Naive thymus-derived CD8-positive, alpha-beta T cell (primary cell): ENCODE data around the gene FITM1. TPM values are rescaled to one million over a fixed set of nuclear protein-coding genes. Genes with fewer than 3 reads are reported as not detected.

Source experiments
- ATAC-seq, 2 donors: fragments of 150-1000 bp; cut with Tn5 transposase in 1 of 2; sonication (Bioruptor Pico), chemical (Tn5 transposase) in 1 of 2; 1 replicate in 1 of 2; 2 replicates in 1 of 2; pipeline ENCODE4 v1.10.0; 2021; ENCODE audit warnings: mild to moderate bottlenecking in 2 of 2, moderate library complexity in 2 of 2
- POLR2A ChIA-PET: fragments of 350-600 bp; sonication (Branson Sonifier 250); formaldehyde crosslinking; loops from one replicate; lab custom pipeline; 2021; ENCODE audit warnings: antibody characterized with exemption; lab: Charles Lee
- DNase-seq, 10 donors: peaks; one replicate each; pipeline versions ENCODE4 v3.0.0 to v3.0.0-alpha.2; 2020 to 2022
- H3K27ac Mint-ChIP-seq, 10 donors: one replicate each; pipeline ENCODE4 v1.8.0; 2020 to 2022; ENCODE audit warnings: mild to moderate bottlenecking in 10 of 10, mixed read lengths in 10 of 10, moderate library complexity in 4 of 10, inconsistent platforms in 1 of 10
- H3K27me3 Mint-ChIP-seq, 5 donors: one replicate each; pipeline ENCODE4 v1.8.0; 2021 to 2022; ENCODE audit warnings: mixed read lengths in 5 of 5
- H3K36me3 Mint-ChIP-seq, 3 donors: one replicate each; pipeline ENCODE4 v1.8.0; 2020 to 2022; ENCODE audit warnings: mixed read lengths in 3 of 3, mild to moderate bottlenecking in 2 of 3, inconsistent platforms in 1 of 3
- H3K4me1 Mint-ChIP-seq, 4 donors: one replicate each; pipeline ENCODE4 v1.8.0; 2021 to 2022; ENCODE audit warnings: mixed read lengths in 4 of 4
- H3K4me3 Mint-ChIP-seq, 10 donors: one replicate each; pipeline ENCODE4 v1.8.0; 2020 to 2022; ENCODE audit warnings: mild to moderate bottlenecking in 10 of 10, mixed read lengths in 10 of 10, moderate library complexity in 6 of 10, inconsistent platforms in 1 of 10
- H3K9me3 Mint-ChIP-seq, 9 donors: one replicate each; pipeline ENCODE4 v1.8.0; 2020 to 2022; ENCODE audit warnings: mixed read lengths in 9 of 9, mild to moderate bottlenecking in 3 of 9, inconsistent platforms in 1 of 9, moderate library complexity in 1 of 9
- polyA plus RNA-seq, 3 donors: library from polyadenylated mRNA; unstranded; fragments of 300-500 nt; fragmentation: Illumina TruSeq; gene quantifications; one replicate each; pipeline ENCODE4 v1.2.3, GENCODE V29; 2021
- total RNA-seq, 8 experiments: library from RNA in 2 of 8; stranded (reverse) in 2 of 8; gene quantifications; one replicate each; pipeline ENCODE4 v1.2.3 and lab custom pipeline; 2021 to 2026

Gene FITM1
- total and polyA plus RNA-seq, 5 experiments from 2014 or later: 0.52 to 2.2 (median 0.60) TPM

- H3K9me3 Mint-ChIP-seq: no peaks in the 10 kb centered on the region
- no peaks in the 10 kb centered on the region for H3K27me3 Mint-ChIP-seq
- peaks cover 0 to 19% (median 8%) of the 10 kb centered on the region in 3 donors for H3K36me3 Mint-ChIP-seq
- ATAC-seq (peak; percentile 88 to 94), DNase-seq (peak; percentile 88 to 96 (median 94))
- H3K27ac Mint-ChIP-seq: peak within 1 kb of the TSS; percentile 86 to 97 (median 94)
- peaks cover 34 to 68% (median 66%) of the 10 kb centered on the region in 4 donors for H3K4me1 Mint-ChIP-seq
- POLR2A ChIA-PET: interaction anchor here (0.7 to 9.5 kb wide), 21 partner anchors 8 to 295 kb away, joined by 3 to 177 read pairs (median 4); partner anchors contain the start of genes CHMP4A, DCAF11, GMPR2 and IRF9
- H3K4me3 Mint-ChIP-seq: peak within 1 kb of the TSS; percentile 87 to 98 (median 93)
Measured at GRCh38 chr14:24135834-24136683, 5.6 kb downstream of the FITM1 start, which contains the start of gene PSME1. Gene PSME1, plus strand, starts transcription at chr14:24136194. Its CDS starts 69 bp downstream, at chr14:24136263.

- H3K4me1 Mint-ChIP-seq: peaks cover 32 to 71% (median 65%) of the 10 kb centered on the region in 4 donors
- H3K36me3 Mint-ChIP-seq: peaks cover 0 to 19% (median 8%) of the 10 kb centered on the region in 3 donors
- ATAC-seq (no peak), DNase-seq (no peak)
- no peaks in the 10 kb centered on the region for H3K27me3 Mint-ChIP-seq
- POLR2A ChIA-PET: interaction anchor here (0.7 to 9.5 kb wide), 18 partner anchors 7 to 293 kb away, joined by 3 to 177 read pairs (median 4); partner anchors contain the start of genes CHMP4A, DCAF11, GMPR2 and IRF9
- H3K27ac Mint-ChIP-seq: peak overlapping the region; percentile 81 to 97 (median 92)
- H3K4me3 Mint-ChIP-seq: peak overlapping the region; percentile 86 to 91 (median 89)
- no peaks in the 10 kb centered on the region for H3K9me3 Mint-ChIP-seq
Measured at GRCh38 chr14:24136684-24137528, 6.4 kb downstream of the FITM1 start.

- Mint-ChIP-seq H3K36me3 (peaks cover 0 to 19% (median 8%) of the 10 kb centered on the region in 3 donors), H3K9me3 (no peaks in the 10 kb centered on the region), H3K4me1 (peaks cover 29 to 67% (median 62%) of the 10 kb centered on the region in 4 donors), H3K27me3 (no peaks in the 10 kb centered on the region), H3K4me3 (peak overlapping the region; percentile 55 to 91 (median 89)), H3K27ac (peak overlapping the region in 9 of 10 donors; percentile 57 to 93 (median 86))
- no peak for DNase-seq
- POLR2A ChIA-PET: interaction anchor here (0.5 to 9.5 kb wide), 12 partner anchors 9 to 292 kb away, joined by 3 to 177 read pairs (median 4); partner anchors contain the start of genes DCAF11, IRF9, KHNYN and NRL
- no peak for ATAC-seq
Measured at GRCh38 chr14:24137529-24138395, 7.3 kb downstream of the FITM1 start.

- peak overlapping the region; percentile 41 to 91 (median 72) for H3K4me3 Mint-ChIP-seq
Measured at GRCh38 chr14:24138396-24139271, 8.2 kb downstream of the FITM1 start.

GRCh38 chr14:24139272-24139934 is 8.9 kb downstream of the FITM1 start:
- Mint-ChIP-seq H3K36me3 (peaks cover 0 to 33% (median 8%) of the 10 kb centered on the region in 3 donors), H3K9me3 (no peaks in the 10 kb centered on the region), H3K4me1 (peaks cover 29 to 75% (median 69%) of the 10 kb centered on the region in 4 donors), H3K27me3 (no peaks in the 10 kb centered on the region), H3K4me3 (peak overlapping the region; percentile 31 to 89 (median 66)), H3K27ac (peak overlapping the region in 9 of 10 donors; percentile 18 to 86 (median 58))
- POLR2A ChIA-PET: interaction anchor here (4.1 to 9.5 kb wide), 2 partner anchors 7 to 23 kb away, joined by 64 to 177 read pairs; partner anchors contain the start of genes DCAF11, NRL, PSME2 and RNF31
- no peak for ATAC-seq
- DNase-seq: no peak

More at GRCh38 chr14:24138396-24139271, 8.2 kb downstream of the FITM1 start:
- Mint-ChIP-seq H3K27me3 (no peaks in the 10 kb centered on the region), H3K27ac (peak overlapping the region in 8 of 10 donors; percentile 38 to 87 (median 76)), H3K9me3 (no peaks in the 10 kb centered on the region), H3K4me1 (peaks cover 26 to 70% (median 64%) of the 10 kb centered on the region in 4 donors), H3K36me3 (peaks cover 0 to 25% (median 8%) of the 10 kb centered on the region in 3 donors)
- DNase-seq (no peak), ATAC-seq (no peak)
- POLR2A ChIA-PET: interaction anchor here (0.5 to 9.5 kb wide), 6 partner anchors 8 to 132 kb away, joined by 3 to 177 read pairs (median 4); partner anchors contain the start of genes DCAF11, NRL, PSME2 and RABGGTA

GRCh38 chr14:24141097-24141880 is 10.8 kb downstream of the FITM1 start, which contains the start of gene EMC9:
Gene EMC9, minus strand, starts transcription at chr14:24141591. Its CDS starts 287 bp downstream, at chr14:24141304.
- POLR2A ChIA-PET: interaction anchor here (0.6 to 2.6 kb wide), 16 partner anchors 9 to 290 kb away, joined by 3 to 33 read pairs (median 4); partner anchors contain the start of genes DCAF11, IPO4, IRF9 and NRL
- no peaks in the 10 kb centered on the region for H3K9me3 Mint-ChIP-seq

GRCh38 chr14:24143511-24143910 is 13.1 kb downstream of the FITM1 start:
- Mint-ChIP-seq H3K36me3 (peaks cover 0 to 30% (median 4%) of the 10 kb centered on the region in 3 donors), H3K27ac (peak overlapping the region in 4 of 10 donors; percentile 15 to 94 (median 50))
- POLR2A ChIA-PET: interaction anchor here (0.8 to 1.3 kb wide), 5 partner anchors 7 to 30 kb away, joined by 3 to 4 read pairs (median 3); partner anchors contain the start of genes IRF9 and PSME1

More at GRCh38 chr14:24141097-24141880, 10.8 kb downstream of the FITM1 start, which contains the start of gene EMC9:
- H3K4me1 Mint-ChIP-seq: peaks cover 31 to 88% (median 79%) of the 10 kb centered on the region in 4 donors
- H3K36me3 Mint-ChIP-seq: peaks cover 0 to 36% (median 8%) of the 10 kb centered on the region in 3 donors
- no peaks in the 10 kb centered on the region for H3K27me3 Mint-ChIP-seq
- ATAC-seq: peak; percentile 90 to 93
- peak within 1 kb of the TSS; percentile 83 to 97 (median 94) for H3K27ac Mint-ChIP-seq
- H3K4me3 Mint-ChIP-seq: peak within 1 kb of the TSS; percentile 88 to 96 (median 91)
- peak; percentile 95 to 100 (median 99) for DNase-seq

GRCh38 chr14:24144451-24144850 is 14.0 kb downstream of the FITM1 start:
- Mint-ChIP-seq H3K27ac (peak overlapping the region in 8 of 10 donors; percentile 8 to 87 (median 48)), H3K27me3 (no peaks in the 10 kb centered on the region), H3K4me3 (peak overlapping the region in 7 of 10 donors; percentile 5 to 70 (median 50)), H3K4me1 (peaks cover 25 to 78% (median 71%) of the 10 kb centered on the region in 4 donors), H3K9me3 (no peaks in the 10 kb centered on the region), H3K36me3 (peaks cover 0 to 27% (median 4%) of the 10 kb centered on the region in 3 donors)
- POLR2A ChIA-PET: interaction anchor here (1.2 to 5.1 kb wide), 4 partner anchors 8 to 29 kb away, joined by 3 to 55 read pairs (median 4); partner anchors contain the start of genes IRF9 and PSME1
- no peak for DNase-seq
- no peak for ATAC-seq

More at GRCh38 chr14:24143511-24143910, 13.1 kb downstream of the FITM1 start:
- ATAC-seq: no peak
- no peak for DNase-seq
- H3K9me3 Mint-ChIP-seq: no peaks in the 10 kb centered on the region
- H3K27me3 Mint-ChIP-seq: no peaks in the 10 kb centered on the region
- H3K4me1 Mint-ChIP-seq: peaks cover 28 to 78% (median 70%) of the 10 kb centered on the region in 4 donors
- peak overlapping the region in 6 of 10 donors; percentile 26 to 58 (median 38) for H3K4me3 Mint-ChIP-seq
